MG63 (cell line): ENCODE data around the gene CFAP299. TPM values are rescaled to one million over a fixed set of nuclear protein-coding genes. Genes with fewer than 3 reads are reported as not detected.

Experiments used
- DNase-seq: peaks from one replicate; pipeline ENCODE4 v3.0.0-alpha.2; 2020
- H3K27me3 ChIP-seq: fragments of 250-450 bp; sonication (Bioruptor Pico); 2 replicates; pipeline ENCODE4 v1.5.1; 2020; ENCODE audit warnings: mild to moderate bottlenecking, moderate library complexity
- H3K36me3 ChIP-seq: fragments of 250-450 bp; sonication (Bioruptor Pico); 2 replicates; pipeline ENCODE4 v1.5.1; 2020; ENCODE audit warnings: mild to moderate bottlenecking, moderate library complexity
- H3K4me3 ChIP-seq: fragments of 250-450 bp; sonication (Bioruptor Pico); 2 replicates; pipeline ENCODE4 v1.5.1; 2020; ENCODE audit warnings: mild to moderate bottlenecking, moderate library complexity
- H3K9me3 ChIP-seq: fragments of 250-450 bp; sonication (Bioruptor Pico); 2 replicates; pipeline ENCODE4 v1.5.1; 2020; ENCODE audit warnings: mild to moderate bottlenecking, moderate library complexity
- total RNA-seq: library from RNA; depleted of rRNA; stranded (reverse); fragments of >200 nt; shearing (Covaris generic); gene quantifications from 2 replicates; pipeline ENCODE4 v1.2.3, GENCODE V29; 2014; ENCODE audit warnings: low replicate concordance

The CFAP299 gene
- total RNA-seq, 1 experiment from 2014 or later: 0.76 TPM

- DNase-seq: no peak
- Histone ChIP-seq H3K27me3 (no peaks in the 10 kb centered on the region), H3K36me3 (no peaks in the 10 kb centered on the region), H3K9me3 (no peaks in the 10 kb centered on the region), H3K4me3 (no peak overlapping the region)
Observed at GRCh38 chr4:80507077-80507476, 171.5 kb downstream of the CFAP299 start.

- no peaks in the 10 kb centered on the region for H3K27me3 ChIP-seq
- no peak overlapping the region for H3K4me3 ChIP-seq
- no peaks in the 10 kb centered on the region for H3K9me3 ChIP-seq
- no peaks in the 10 kb centered on the region for H3K36me3 ChIP-seq
- DNase-seq: no peak
Observed at GRCh38 chr4:80507507-80507906, 172.0 kb downstream of the CFAP299 start.

- DNase-seq: no peak
- H3K27me3 ChIP-seq: no peaks in the 10 kb centered on the region
- no peak overlapping the region for H3K4me3 ChIP-seq
- H3K36me3 ChIP-seq: no peaks in the 10 kb centered on the region
- H3K9me3 ChIP-seq: no peaks in the 10 kb centered on the region
Observed at GRCh38 chr4:80515496-80515895, 180.0 kb downstream of the CFAP299 start.

GRCh38 chr4:80521438-80521837 is 185.9 kb downstream of the CFAP299 start:
- no peak for DNase-seq
- Histone ChIP-seq H3K4me3 (no peak overlapping the region), H3K9me3 (no peaks in the 10 kb centered on the region)

GRCh38 chr4:80526697-80527096 is 191.2 kb downstream of the CFAP299 start:
- no peak for DNase-seq
- no peaks in the 10 kb centered on the region for H3K36me3 ChIP-seq
- no peaks in the 10 kb centered on the region for H3K9me3 ChIP-seq
- no peaks in the 10 kb centered on the region for H3K27me3 ChIP-seq
- no peak overlapping the region for H3K4me3 ChIP-seq

More at GRCh38 chr4:80521438-80521837, 185.9 kb downstream of the CFAP299 start:
- Histone ChIP-seq H3K36me3 (no peaks in the 10 kb centered on the region), H3K27me3 (no peaks in the 10 kb centered on the region)

- Histone ChIP-seq H3K4me3 (no peak overlapping the region), H3K36me3 (no peaks in the 10 kb centered on the region), H3K9me3 (no peaks in the 10 kb centered on the region), H3K27me3 (no peaks in the 10 kb centered on the region)
- no peak for DNase-seq
Observed at GRCh38 chr4:80529026-80529425, 193.5 kb downstream of the CFAP299 start.

- Histone ChIP-seq H3K4me3 (no peak overlapping the region), H3K36me3 (no peaks in the 10 kb centered on the region), H3K9me3 (no peaks in the 10 kb centered on the region), H3K27me3 (no peaks in the 10 kb centered on the region)
- no peak for DNase-seq
Observed at GRCh38 chr4:80532674-80533333, 197.3 kb downstream of the CFAP299 start.

- H3K36me3 ChIP-seq: no peaks in the 10 kb centered on the region
- no peaks in the 10 kb centered on the region for H3K9me3 ChIP-seq
- DNase-seq: no peak
- H3K4me3 ChIP-seq: no peak overlapping the region
- no peaks in the 10 kb centered on the region for H3K27me3 ChIP-seq
Observed at GRCh38 chr4:80535551-80535950, 200.0 kb downstream of the CFAP299 start.

- H3K9me3 ChIP-seq: no peaks in the 10 kb centered on the region
- H3K4me3 ChIP-seq: no peak overlapping the region
- no peaks in the 10 kb centered on the region for H3K36me3 ChIP-seq
- no peaks in the 10 kb centered on the region for H3K27me3 ChIP-seq
- peak; percentile 0 for DNase-seq
Observed at GRCh38 chr4:80538276-80538926, 202.9 kb downstream of the CFAP299 start.

- no peaks in the 10 kb centered on the region for H3K36me3 ChIP-seq
- no peaks in the 10 kb centered on the region for H3K9me3 ChIP-seq
- H3K4me3 ChIP-seq: no peak overlapping the region
- no peak for DNase-seq
- H3K27me3 ChIP-seq: no peaks in the 10 kb centered on the region
Observed at GRCh38 chr4:80539190-80539589, 203.7 kb downstream of the CFAP299 start.

GRCh38 chr4:80540349-80540748 is 204.8 kb downstream of the CFAP299 start:
- Histone ChIP-seq H3K4me3 (no peak overlapping the region), H3K36me3 (no peaks in the 10 kb centered on the region), H3K27me3 (no peaks in the 10 kb centered on the region), H3K9me3 (no peaks in the 10 kb centered on the region)
- no peak for DNase-seq

GRCh38 chr4:80540785-80541469 is 205.4 kb downstream of the CFAP299 start:
- no peak for DNase-seq
- H3K27me3 ChIP-seq: no peaks in the 10 kb centered on the region
- H3K4me3 ChIP-seq: no peak overlapping the region

GRCh38 chr4:80542747-80543146 is 207.2 kb downstream of the CFAP299 start:
- DNase-seq: no peak
- Histone ChIP-seq H3K9me3 (no peaks in the 10 kb centered on the region), H3K4me3 (no peak overlapping the region), H3K36me3 (no peaks in the 10 kb centered on the region), H3K27me3 (no peaks in the 10 kb centered on the region)

More at GRCh38 chr4:80540785-80541469, 205.4 kb downstream of the CFAP299 start:
- no peaks in the 10 kb centered on the region for H3K36me3 ChIP-seq
- no peaks in the 10 kb centered on the region for H3K9me3 ChIP-seq

GRCh38 chr4:80560337-80560736 is 224.8 kb downstream of the CFAP299 start:
- Histone ChIP-seq H3K36me3 (no peaks in the 10 kb centered on the region), H3K4me3 (no peak overlapping the region), H3K9me3 (no peaks in the 10 kb centered on the region), H3K27me3 (no peaks in the 10 kb centered on the region)
- DNase-seq: no peak

- H3K36me3 ChIP-seq: no peaks in the 10 kb centered on the region
- DNase-seq: no peak
- H3K27me3 ChIP-seq: no peaks in the 10 kb centered on the region
- no peaks in the 10 kb centered on the region for H3K9me3 ChIP-seq
- peak overlapping the region; percentile 41 for H3K4me3 ChIP-seq
Observed at GRCh38 chr4:80566203-80566872, 230.8 kb downstream of the CFAP299 start.

GRCh38 chr4:80568891-80569290 is 233.4 kb downstream of the CFAP299 start:
- no peaks in the 10 kb centered on the region for H3K36me3 ChIP-seq
- H3K9me3 ChIP-seq: 0 out of 2 replicates have a peak, but pooled peaks cover 2% of the 10 kb centered on the region
- H3K4me3 ChIP-seq: no peak overlapping the region
- no peaks in the 10 kb centered on the region for H3K27me3 ChIP-seq
- no peak for DNase-seq

GRCh38 chr4:80576796-80577195 is 241.3 kb downstream of the CFAP299 start:
- no peaks in the 10 kb centered on the region for H3K36me3 ChIP-seq
- 0 out of 2 replicates have a peak, but pooled peaks cover 2% of the 10 kb centered on the region for H3K9me3 ChIP-seq
- H3K27me3 ChIP-seq: no peaks in the 10 kb centered on the region
- no peak overlapping the region for H3K4me3 ChIP-seq
- no peak for DNase-seq
